GM12872 (cell line): ENCODE results near the gene ARID3B.

Experiments
- CTCF ChIP-seq: IDR thresholded peaks from 3 replicates; pipeline ENCODE4 v1.5.1; 2011; ENCODE audit warnings: low read depth, mild to moderate bottlenecking, low read length, moderate library complexity; ENCODE audit not compliant: insufficient read depth

Gene ARID3B

DNA sequence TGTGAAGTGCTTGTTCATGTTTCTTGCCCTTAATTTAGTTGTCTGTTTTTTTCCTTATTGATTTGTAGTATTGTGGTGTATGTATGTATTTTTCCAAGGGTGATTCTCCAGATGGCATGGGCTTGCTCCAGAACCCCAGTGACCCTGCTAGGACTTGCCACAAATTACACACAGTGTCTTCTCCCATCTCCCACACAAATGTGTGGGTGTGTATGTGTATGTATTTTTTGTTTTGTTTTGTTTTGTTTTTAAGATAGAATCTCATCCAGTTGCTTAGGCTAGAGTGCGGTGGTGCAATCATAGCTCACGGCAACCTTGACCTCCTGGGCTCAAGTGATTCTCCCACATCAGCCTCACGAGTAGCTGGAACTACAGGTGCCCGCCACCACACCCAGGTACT lies 36.2 kb upstream of the ARID3B start:
- TF ChIP-seq CTCF: no peak

DNA sequence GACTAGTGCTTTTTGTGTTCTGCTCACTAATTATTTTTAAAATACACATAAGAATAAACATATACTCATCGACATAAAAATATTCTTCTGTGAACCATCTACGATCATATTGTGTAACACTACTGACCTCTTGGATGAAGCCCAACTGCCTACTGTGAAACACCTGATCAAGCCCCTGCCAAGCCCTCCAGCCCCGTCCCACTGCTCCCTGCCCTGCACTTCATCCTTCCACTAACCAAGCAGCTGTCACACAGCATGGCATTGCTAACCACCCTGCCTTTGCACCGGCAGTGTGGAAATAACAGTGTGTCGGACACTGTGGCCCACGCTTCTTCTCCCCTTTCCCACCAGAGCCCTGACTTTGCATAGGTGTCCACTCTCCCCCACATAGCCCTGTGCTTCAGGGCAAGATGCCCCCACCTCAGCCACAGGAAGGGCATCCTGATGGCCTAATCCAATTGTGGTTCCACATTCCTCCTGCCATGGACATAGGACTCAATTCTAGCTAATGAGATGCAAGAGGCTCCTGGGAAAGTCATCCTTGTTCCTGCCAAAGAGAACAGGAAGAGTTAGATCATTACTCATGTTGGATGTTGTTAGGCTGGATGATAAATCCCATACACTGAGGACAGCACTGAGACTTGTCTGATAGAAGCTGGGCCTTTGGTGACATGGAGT lies 35.0 kb upstream of the ARID3B start:
- TF ChIP-seq CTCF: no peak

GRCh38 chr15:74506515-74506840 lies 34.5 kb upstream of the ARID3B start:
- TF ChIP-seq CTCF: no peak

DNA sequence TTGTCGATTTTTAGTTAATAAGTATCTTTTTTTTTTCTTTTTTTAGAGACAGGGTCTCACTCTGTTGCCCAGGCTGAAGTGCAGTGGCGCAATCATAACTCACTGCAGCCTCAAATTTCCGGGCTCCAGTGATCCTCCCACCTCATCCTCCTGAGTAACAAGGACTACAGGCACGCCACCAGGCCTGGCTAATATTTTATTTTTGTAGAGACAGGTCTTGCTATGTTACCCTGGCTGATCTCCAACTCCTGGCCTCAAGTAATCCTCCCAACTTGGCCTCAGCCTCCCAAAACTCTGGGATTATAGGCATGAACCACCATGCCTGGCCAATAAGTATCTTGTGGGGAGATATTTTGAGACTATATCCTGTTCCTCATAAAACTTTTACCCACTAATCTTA lies 29.4 kb upstream of the ARID3B start:
- TF ChIP-seq CTCF: no peak

GRCh38 chr15:74517096-74517495 lies 23.9 kb upstream of the ARID3B start:
- no peak for TF ChIP-seq CTCF

DNA sequence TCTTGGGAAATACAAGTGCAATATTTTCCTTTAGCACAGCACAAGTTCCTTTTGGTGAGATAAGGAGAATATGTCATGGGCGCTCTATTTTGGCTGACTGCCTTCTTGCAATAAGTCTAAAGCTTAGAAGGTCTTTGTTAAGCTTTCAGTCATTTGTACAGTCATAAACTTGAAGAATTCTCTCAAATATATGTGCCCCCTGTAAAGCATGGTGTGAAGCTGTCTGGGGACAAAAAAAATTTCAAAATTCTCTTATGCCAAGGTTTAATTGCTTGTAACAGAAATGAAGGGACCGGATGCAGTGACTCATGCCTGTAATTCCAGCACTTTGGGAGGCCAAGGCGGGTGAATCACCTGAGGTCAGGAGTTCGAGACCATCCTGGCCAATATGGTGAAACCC lies 21.7 kb upstream of the ARID3B start:
- no peak for TF ChIP-seq CTCF

DNA sequence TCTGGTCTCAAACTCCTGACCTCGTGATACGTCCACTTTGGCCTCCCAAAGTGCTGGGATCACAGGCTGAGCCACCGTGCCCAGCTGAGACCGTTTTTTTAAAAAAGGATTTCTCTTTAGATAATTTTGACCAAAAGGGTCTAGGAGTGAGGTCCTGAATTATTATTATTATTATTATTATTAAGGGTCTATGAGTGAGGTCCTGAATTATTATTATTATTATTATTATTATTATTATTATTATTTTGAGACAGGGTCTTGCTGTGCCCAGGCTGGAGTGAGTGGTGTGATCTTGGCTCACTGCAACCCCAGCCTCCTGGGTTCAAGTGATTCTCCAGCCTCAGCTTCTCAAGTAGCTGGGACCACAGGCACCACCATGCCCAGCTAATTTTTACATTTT lies 20.6 kb upstream of the ARID3B start:
- TF ChIP-seq CTCF: no peak
